Fibroblast of skin of back (primary cell): ENCODE measurements around the gene GNL1.

Experiments used
- DNase-seq: peaks from one replicate; pipeline ENCODE4 v3.0.0-alpha.2; 2013

The GNL1 gene

DNA sequence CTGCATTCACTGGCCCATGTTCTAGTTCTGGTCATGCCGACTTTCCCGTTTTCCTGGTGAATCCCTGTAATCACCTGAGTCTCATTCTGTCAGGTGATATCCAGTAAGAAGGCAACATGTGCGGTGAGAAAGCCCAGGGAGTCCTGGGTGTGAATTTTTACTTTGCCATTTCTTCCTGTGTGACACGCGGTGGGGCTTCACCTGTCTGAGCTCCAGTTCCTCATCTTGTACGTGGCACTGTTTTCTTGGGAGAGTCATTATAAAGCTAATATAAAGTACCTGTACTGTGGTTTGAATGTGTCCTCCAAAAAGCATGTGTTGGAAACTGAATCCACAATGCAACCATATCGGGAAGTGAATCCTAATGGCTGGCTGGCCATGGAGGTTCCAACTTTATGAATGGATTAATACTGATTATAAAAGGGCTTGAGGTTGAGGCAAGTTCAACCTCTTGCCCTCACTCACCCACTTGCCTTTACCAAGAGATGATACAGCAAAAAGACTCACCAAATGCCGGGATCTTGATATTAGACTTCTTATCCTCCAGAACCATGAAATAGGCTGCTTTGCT is 61.9 kb downstream of the GNL1 start:
- no peak for DNase-seq

DNA sequence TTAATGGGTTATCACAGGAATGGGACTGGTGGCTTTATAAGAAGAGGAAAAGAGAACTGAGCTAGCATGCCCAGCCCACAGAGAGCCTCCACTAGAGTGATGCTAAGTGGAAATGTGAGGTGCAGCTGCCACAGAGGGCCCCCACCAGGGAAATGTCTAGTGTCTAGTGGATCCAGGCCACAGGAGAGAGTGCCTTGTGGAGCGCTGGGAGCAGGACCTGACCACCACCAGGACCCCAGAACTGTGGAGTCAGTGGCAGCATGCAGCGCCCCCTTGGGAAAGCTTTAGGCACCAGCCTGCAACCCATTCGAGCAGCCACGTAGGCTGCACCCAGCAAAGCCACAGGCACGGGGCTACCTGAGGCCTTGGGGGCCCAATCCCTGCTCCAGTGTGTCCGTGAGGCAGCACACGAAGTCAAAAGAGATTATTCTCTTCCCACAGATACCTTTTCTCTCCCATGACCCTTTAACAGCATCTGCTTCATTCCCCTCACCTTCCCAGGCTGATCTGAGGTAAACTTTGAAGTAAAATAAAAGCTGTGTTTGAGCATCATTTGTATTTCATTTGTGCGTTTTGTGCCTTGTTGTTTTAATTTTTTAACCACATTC is 62.5 kb downstream of the GNL1 start:
- DNase-seq, result no peak

GRCh38 chr6:30491991-30492952 is 64.0 kb downstream of the GNL1 start:
- no peak for DNase-seq
